CD14-positive monocyte (primary cell): ENCODE results near the gene MAP4K3. TPM values are rescaled to one million over a fixed set of nuclear protein-coding genes. Genes with fewer than 3 reads are reported as not detected.

ENCODE experiments used
- DNase-seq, 3 donors: peaks; one replicate each; pipeline ENCODE4 v3.0.0-alpha.2; 2011 to 2022
- H2AFZ ChIP-seq: 2 replicates; pipeline ENCODE4 v1.6.0; 2012; ENCODE audit warnings: mild to moderate bottlenecking, low read depth, low read length, inconsistent platforms; ENCODE audit not compliant: insufficient read depth, poor library complexity, severe bottlenecking
- H3K27ac ChIP-seq, 2 donors: 1 replicate in 1 of 2; 2 replicates in 1 of 2; pipeline ENCODE4 v1.5.1; 2012 to 2013; ENCODE audit warnings: low read length in 2 of 2, control low read depth in 1 of 2, inconsistent platforms in 1 of 2, low read depth in 1 of 2, mild to moderate bottlenecking in 1 of 2
- H3K27me3 ChIP-seq, 2 donors: one replicate each; pipeline versions ENCODE4 v1.6.0 to v1.6.1; 2011 to 2013; ENCODE audit warnings: low read length in 2 of 2; ENCODE audit not compliant: control insufficient read depth in 2 of 2, insufficient read depth in 2 of 2
- H3K36me3 ChIP-seq, 2 donors: replicated peaks in 1 of 2; 1 replicate in 1 of 2; 2 replicates in 1 of 2; pipeline versions ENCODE4 v1.5.1 to v1.6.1; 2012 to 2013; ENCODE audit warnings: low read length in 2 of 2, control low read depth in 1 of 2, inconsistent platforms in 1 of 2, mild to moderate bottlenecking in 1 of 2; ENCODE audit not compliant: insufficient read depth in 2 of 2, control insufficient read depth in 1 of 2
- H3K4me1 ChIP-seq, 2 donors: 1 replicate in 1 of 2; 2 replicates in 1 of 2; pipeline versions ENCODE4 v1.5.1 to v1.6.1; 2012 to 2013; ENCODE audit warnings: low read length in 2 of 2, control low read depth in 1 of 2, inconsistent platforms in 1 of 2, mild to moderate bottlenecking in 1 of 2, moderate library complexity in 1 of 2; ENCODE audit not compliant: insufficient read depth in 2 of 2, control insufficient read depth in 1 of 2
- H3K4me2 ChIP-seq: replicated peaks from 2 replicates; pipeline ENCODE3; 2012; ENCODE audit warnings: low read length, moderate library complexity, mild to moderate bottlenecking; ENCODE audit not compliant: poor library complexity, severe bottlenecking; ENCODE audit errors: extremely low read depth
- H3K4me3 ChIP-seq, 3 experiments: fragments of 200-600 bp in 1 of 3; sonication (generic) in 1 of 3; replicated peaks in 1 of 3; 1 replicate in 2 of 3; 2 replicates in 1 of 3; pipeline ENCODE4 v1.5.1; 2011 to 2013; ENCODE audit warnings: low read length in 3 of 3, mild to moderate bottlenecking in 3 of 3, control low read depth in 2 of 3, low read depth in 2 of 3, inconsistent platforms in 1 of 3, moderate library complexity in 1 of 3
- H3K79me2 ChIP-seq: 2 replicates; pipeline ENCODE4 v1.6.0; 2012; ENCODE audit warnings: mild to moderate bottlenecking, control low read depth, inconsistent platforms, low read length, moderate library complexity; ENCODE audit not compliant: insufficient read depth
- H3K9ac ChIP-seq: 2 replicates; pipeline ENCODE4 v1.6.0; 2017; ENCODE audit warnings: low read length, mild to moderate bottlenecking; ENCODE audit not compliant: insufficient read depth, poor library complexity, severe bottlenecking
- H3K9me3 ChIP-seq, 2 donors: replicated peaks in 1 of 2; 1 replicate in 1 of 2; 2 replicates in 1 of 2; pipeline versions ENCODE4 v1.5.1 to v1.6.1; 2012 to 2013; ENCODE audit warnings: low read length in 2 of 2, control low read depth in 1 of 2; ENCODE audit not compliant: control insufficient read depth in 1 of 2, insufficient read depth in 1 of 2
- H4K20me1 ChIP-seq: 2 replicates; pipeline ENCODE4 v1.6.0; 2012; ENCODE audit warnings: mild to moderate bottlenecking, low read length, control low read depth, moderate library complexity; ENCODE audit not compliant: insufficient read depth
- H3K27ac Mint-ChIP-seq, 7 donors: one replicate each; pipeline ENCODE4 v1.8.0; 2020; ENCODE audit warnings: mild to moderate bottlenecking in 7 of 7, mixed read lengths in 7 of 7, moderate library complexity in 6 of 7, inconsistent platforms in 2 of 7
- H3K27me3 Mint-ChIP-seq, 3 donors: one replicate each; pipeline ENCODE4 v1.8.0; 2021 to 2022; ENCODE audit warnings: low read depth in 3 of 3, mild to moderate bottlenecking in 3 of 3, mixed read lengths in 3 of 3, moderate library complexity in 3 of 3, inconsistent platforms in 1 of 3
- H3K36me3 Mint-ChIP-seq, 2 donors: one replicate each; pipeline ENCODE4 v1.8.0; 2020; ENCODE audit warnings: mixed read lengths in 2 of 2, inconsistent platforms in 1 of 2, mild to moderate bottlenecking in 1 of 2
- H3K4me1 Mint-ChIP-seq: one replicate; pipeline ENCODE4 v1.8.0; 2020; ENCODE audit warnings: mild to moderate bottlenecking, mixed read lengths
- H3K4me3 Mint-ChIP-seq, 2 donors: one replicate each; pipeline ENCODE4 v1.8.0; 2020; ENCODE audit warnings: mild to moderate bottlenecking in 2 of 2, mixed read lengths in 2 of 2, moderate library complexity in 1 of 2
- H3K9me3 Mint-ChIP-seq, 7 donors: one replicate each; pipeline ENCODE4 v1.8.0; 2020 to 2022; ENCODE audit warnings: mixed read lengths in 7 of 7, mild to moderate bottlenecking in 6 of 7, moderate library complexity in 6 of 7, inconsistent platforms in 2 of 7
- CTCF ChIP-seq: fragments of 200-600 bp; IDR thresholded peaks from one replicate; pipeline ENCODE4 v1.8.0; 2022; ENCODE audit warnings: antibody characterized with exemption, mild to moderate bottlenecking
- WGBS: methylation state at CpG from one replicate; pipeline ENCODE4 v1.1.5; 2013; ENCODE audit warnings: missing lambda C conversion rate; ENCODE audit not compliant: insufficient coverage; 5-methylcytosine and 5-hydroxymethylcytosine counted together
- intact Hi-C, 2 donors: fragments of 100-400 bp; cut with micrococcal nuclease; formaldehyde crosslinking; loops; one replicate each; pipeline versions ENCODE4 v1.15.0 to v1.15.1; 2023
- polyA plus RNA-seq, 3 donors: library from polyadenylated mRNA; depleted of rRNA in 1 of 3; unstranded in 2 of 3; stranded (reverse) in 1 of 3; fragments of 300-500 nt in 2 of 3; fragments of >200 nt in 1 of 3; fragmentation: Illumina TruSeq in 2 of 3; gene quantifications; 1 replicate in 2 of 3; 2 replicates in 1 of 3; pipeline ENCODE4 v1.2.3, GENCODE V29; 2012 to 2021

Gene MAP4K3
- polyA plus RNA-seq, 3 donors: 1.0 to 8.0 (median 4.0) TPM

GRCh38 chr2:39269941-39270340 lies 167.1 kb downstream of the MAP4K3 start:
- Mint-ChIP-seq H3K4me3 (no peak overlapping the region), H3K27ac (no peak overlapping the region), H3K36me3 (peaks cover 18 to 24% of the 10 kb centered on the region in 2 donors), H3K4me1 (peaks cover 8% of the 10 kb centered on the region), H3K9me3 (peaks cover 0 to 7% (median 0%) of the 10 kb centered on the region in 7 donors), H3K27me3 (no peaks in the 10 kb centered on the region)
- Histone ChIP-seq H3K9me3 (no peaks in the 10 kb centered on the region), H2AFZ (no peak overlapping the region), H3K27me3 (no peaks in the 10 kb centered on the region), H3K4me3 (no peak overlapping the region), H3K79me2 (no peaks in the 10 kb centered on the region), H3K27ac (no peak overlapping the region), H3K4me1 (no peaks in the 10 kb centered on the region), H3K9ac (no peak overlapping the region), H3K4me2 (no peak overlapping the region), H4K20me1 (no peaks in the 10 kb centered on the region), H3K36me3 (peaks cover 11 to 30% of the 10 kb centered on the region in 2 donors)
- DNase-seq: no peak
- TF ChIP-seq CTCF: no peak
- intact Hi-C loops: no loop called here
- WGBS: 94% methylated on average over 3 of the region's 3 CpGs

GRCh38 chr2:39266916-39267434 lies 170.1 kb downstream of the MAP4K3 start:
- Mint-ChIP-seq H3K4me3 (no peak overlapping the region), H3K27ac (no peak overlapping the region)

More at GRCh38 chr2:39266916-39267434, 170.1 kb downstream of the MAP4K3 start:
- Histone ChIP-seq H3K9me3 (no peaks in the 10 kb centered on the region), H2AFZ (no peak overlapping the region), H3K36me3 (peaks cover 11 to 44% of the 10 kb centered on the region in 2 donors), H3K9ac (no peak overlapping the region), H3K27me3 (no peaks in the 10 kb centered on the region), H3K4me2 (no peak overlapping the region), H4K20me1 (no peaks in the 10 kb centered on the region), H3K4me1 (no peaks in the 10 kb centered on the region), H3K27ac (no peak overlapping the region), H3K79me2 (no peaks in the 10 kb centered on the region), H3K4me3 (no peak overlapping the region)
- WGBS: no CpG with 5 or more reads among the region's 3 CpGs
- Mint-ChIP-seq H3K27me3 (peaks cover 0 to 1% (median 0%) of the 10 kb centered on the region in 3 donors), H3K36me3 (peaks cover 23 to 32% of the 10 kb centered on the region in 2 donors), H3K9me3 (peaks cover 0 to 3% (median 0%) of the 10 kb centered on the region in 7 donors), H3K4me1 (peaks cover 8% of the 10 kb centered on the region)
- intact Hi-C loops: no loop called here
- DNase-seq: no peak
- TF ChIP-seq CTCF: no peak
